ENCODE results near the gene RPL10.

GRCh38 chrX:154411981-154412340, 13.8 kb downstream of the RPL10 start:
- TF ChIP-seq, protein P1, sequence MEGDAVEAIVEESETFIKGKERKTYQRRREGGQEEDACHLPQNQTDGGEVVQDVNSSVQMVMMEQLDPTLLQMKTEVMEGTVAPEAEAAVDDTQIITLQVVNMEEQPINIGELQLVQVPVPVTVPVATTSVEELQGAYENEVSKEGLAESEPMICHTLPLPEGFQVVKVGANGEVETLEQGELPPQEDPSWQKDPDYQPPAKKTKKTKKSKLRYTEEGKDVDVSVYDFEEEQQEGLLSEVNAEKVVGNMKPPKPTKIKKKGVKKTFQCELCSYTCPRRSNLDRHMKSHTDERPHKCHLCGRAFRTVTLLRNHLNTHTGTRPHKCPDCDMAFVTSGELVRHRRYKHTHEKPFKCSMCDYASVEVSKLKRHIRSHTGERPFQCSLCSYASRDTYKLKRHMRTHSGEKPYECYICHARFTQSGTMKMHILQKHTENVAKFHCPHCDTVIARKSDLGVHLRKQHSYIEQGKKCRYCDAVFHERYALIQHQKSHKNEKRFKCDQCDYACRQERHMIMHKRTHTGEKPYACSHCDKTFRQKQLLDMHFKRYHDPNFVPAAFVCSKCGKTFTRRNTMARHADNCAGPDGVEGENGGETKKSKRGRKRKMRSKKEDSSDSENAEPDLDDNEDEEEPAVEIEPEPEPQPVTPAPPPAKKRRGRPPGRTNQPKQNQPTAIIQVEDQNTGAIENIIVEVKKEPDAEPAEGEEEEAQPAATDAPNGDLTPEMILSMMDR (conservative IDR thresholded peaks at IDR 0.05) = no peak
- TF ChIP-seq EZH2 (IDR thresholded peaks at IDR 0.05; ENCODE audit: low read depth) = no peak
